NK-92 treated with Interleukin-12 subunit alpha and Interleukin-12 subunit beta, amount 100 ng/mL, for 24 hours (cell line): ENCODE data around the gene RNLS.
"Not testable (repeated sequence)": the region's sequence is repeated elsewhere in the genome, so short reads cannot be mapped to it uniquely, and the experiment has no call there.

ENCODE experiments used
- DNase-seq: peaks from one replicate; lab custom pipeline; 2025; lab: John Stamatoyannopoulos, UW

The RNLS gene

DNA sequence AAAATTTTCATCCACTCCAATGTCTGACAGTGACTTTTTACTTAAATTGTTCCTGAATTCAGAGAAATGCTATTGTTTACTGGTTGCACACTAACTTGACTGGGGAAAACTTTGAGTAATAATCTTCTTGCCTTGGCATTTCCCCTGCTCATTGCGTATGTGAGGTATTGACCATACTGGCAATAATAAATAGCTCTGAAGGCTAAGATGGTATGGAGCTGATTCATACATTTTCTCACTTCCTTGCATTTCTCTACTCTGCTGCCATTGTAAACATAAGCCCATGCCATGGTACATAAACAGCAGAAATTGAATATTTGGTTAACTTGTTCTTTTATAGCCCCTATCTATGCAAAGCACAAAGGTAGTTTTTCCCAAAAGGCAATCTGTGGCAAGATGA lies 290.0 kb downstream of the RNLS start:
- no peak for DNase-seq

DNA sequence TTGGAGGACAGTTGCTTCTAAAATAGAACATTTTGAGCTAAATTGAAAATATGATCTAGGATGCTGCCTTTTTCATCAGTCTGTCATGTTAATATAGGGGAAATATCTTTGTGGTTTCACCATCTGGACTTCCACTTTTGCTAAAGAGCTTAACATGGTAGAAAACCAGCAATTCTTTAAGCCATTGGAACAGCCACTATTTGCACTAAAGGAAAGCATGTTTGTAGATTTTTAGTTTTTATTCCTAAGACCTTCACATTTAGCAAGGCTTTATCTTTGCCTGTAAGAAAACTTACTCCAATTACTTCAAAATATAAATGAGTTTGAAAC lies 291.0 kb downstream of the RNLS start:
- DNase-seq = no peak

DNA sequence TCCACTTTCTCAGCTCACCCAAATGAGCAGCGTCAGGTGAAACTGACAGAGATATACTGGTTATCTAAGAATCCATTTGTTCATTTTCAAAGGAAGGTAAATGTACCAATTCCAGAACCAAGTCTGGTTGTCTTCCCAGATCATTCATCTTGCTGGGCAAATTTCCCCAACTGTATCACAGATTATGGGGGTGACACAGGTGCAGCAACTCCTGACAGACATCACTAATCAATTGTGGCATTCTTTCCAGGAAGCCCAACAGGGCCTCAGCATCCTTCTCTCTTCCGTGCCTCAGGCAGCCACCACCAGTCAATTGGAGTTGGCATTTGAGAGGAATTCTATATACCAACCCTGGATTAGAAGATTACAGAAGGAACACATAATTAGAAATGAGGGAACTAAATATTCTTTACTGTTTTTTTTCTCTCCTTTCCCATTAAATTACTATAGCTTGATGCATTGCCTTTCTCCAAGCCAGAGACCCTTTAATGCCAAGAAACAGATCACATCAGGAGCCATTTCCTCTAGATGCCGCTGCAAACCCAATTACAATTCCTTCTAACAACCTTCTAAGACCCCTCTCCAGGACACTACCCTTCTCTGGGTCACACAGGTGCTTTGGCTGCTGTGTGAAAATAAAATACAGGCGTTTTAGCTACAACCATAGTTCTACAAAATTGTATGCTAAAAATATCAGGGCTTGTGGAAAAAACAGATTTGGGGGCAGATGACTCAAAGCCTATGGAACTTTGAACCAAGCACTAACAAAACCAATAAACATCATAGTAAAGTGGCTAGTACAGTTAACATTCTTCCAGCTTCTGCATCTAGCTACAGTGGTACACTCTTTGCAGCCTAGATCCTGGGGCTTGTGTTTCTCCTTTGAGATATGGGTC lies 291.6 kb downstream of the RNLS start:
- no peak for DNase-seq

DNA sequence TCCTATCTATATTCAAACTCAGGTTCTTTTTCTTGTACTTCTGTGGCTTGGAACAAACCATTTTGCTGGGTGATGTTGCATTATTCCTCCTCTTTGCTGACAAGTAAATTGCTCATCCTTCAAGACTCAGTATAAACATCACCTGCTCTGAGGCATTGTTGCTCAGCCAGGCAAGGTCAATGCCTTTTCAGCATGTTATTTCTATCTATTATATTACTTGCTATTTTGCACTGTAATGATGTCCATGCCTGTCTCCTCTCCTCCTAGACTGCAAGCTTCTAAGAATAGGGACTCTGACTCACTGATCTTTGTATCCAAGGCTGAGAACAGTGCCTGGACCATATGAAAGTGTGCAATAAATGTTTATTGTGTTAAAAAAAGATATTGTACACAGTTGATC lies 293.8 kb downstream of the RNLS start:
- DNase-seq = no peak

DNA sequence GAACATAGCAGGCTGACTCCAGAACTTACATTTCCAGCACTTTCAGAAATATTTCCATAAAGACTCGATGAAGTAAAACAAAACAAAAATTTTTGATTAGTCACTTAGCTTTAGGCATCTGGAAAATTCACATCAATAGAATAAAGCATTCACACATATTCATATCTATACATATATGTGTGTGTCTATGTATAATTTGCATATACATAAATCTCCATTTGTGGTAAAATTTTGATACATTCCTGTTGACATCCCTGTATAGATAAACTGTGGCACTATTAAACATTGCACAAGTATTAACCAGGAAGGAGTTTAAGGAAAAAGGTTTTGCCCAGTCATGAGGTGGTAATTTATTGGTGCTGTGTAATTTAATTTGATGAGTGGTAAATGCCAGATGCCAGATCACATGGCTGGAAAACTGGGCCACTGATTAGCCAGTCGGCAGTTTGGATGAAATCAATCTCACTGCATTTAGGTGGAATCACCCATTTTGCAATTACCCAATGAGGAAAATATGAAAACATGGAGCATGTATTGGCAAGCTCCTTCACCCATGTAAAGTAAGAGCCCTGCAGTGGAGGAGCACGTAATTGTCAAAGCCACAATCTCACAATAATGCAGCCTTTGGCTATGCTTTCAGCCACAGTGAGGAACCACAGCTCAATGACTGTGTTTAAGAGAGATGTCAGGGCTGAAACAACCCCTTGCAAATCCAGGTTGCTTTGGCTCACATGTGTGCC lies 294.6 kb downstream of the RNLS start:
- no peak for DNase-seq

DNA sequence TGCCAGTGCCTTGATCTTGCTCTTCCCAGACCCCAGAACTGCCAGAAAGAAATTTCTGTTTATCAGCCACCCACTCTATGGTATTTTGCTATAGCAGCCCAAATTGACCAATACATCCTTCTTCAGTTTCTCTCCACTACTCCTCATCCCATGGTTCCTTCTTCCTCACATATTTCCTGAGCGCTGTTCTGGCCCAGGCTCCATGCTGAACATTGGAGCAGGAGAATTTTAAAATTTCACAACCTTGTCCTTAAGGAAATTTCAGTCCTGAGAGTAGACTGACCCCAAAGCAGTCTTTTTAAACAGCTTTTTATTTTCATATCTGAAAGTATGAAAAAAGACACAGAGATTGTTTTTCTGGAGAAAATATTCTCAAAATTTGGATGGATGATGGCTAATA lies 297.1 kb downstream of the RNLS start:
- no peak for DNase-seq

DNA sequence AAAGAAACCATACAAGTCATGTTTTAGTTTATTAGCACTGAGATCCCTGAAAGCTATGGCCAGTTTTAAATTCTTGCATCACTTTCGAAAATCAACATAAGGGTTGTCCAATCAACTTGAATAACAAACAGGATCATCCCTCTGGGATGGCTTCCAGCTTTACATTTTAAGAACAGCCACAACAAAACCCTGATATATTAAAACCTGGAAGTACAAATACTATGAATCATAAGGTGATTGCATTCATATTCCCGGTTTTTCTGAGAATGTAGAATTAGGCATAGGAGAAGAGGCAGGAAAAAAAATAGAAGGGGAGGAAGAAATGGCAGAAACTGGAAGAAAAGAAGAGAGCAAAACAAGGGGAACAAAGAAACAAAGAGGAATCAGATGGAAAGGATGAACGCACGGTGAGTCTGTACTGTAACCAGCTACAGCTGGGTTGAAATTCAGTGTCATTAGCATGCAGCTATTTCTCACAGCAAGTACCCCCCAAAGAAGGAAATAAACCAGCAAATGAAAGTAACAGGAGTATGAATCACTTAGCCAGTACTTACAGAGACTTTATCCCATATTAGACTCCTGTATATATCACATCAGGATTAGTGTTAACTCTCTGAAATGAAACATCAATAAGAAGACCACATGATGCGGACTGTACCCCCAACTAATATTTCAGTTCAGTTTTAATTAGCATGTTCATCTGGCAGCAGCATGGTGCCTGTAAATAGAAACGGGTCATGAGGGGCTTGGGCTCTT lies 301.3 kb downstream of the RNLS start:
- no peak for DNase-seq

DNA sequence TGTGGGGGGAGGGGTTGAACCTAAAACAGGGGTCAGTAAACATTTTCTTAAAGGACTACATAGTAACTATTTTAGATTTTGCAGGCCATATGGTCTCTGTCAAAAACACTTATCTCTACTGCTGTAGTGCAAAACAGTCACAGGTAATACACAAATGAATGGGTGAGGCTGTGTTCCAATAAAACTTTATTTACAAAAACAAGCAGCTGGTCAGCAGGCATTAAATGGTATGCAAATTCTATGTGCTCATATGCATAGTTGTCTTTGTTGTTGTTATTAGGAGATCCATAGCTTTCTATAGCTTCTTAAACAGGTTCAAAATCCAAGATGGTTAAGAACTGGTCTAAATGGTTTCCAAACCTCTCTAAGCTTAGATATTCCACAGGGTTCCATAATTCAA lies 302.6 kb downstream of the RNLS start:
- no peak for DNase-seq

DNA sequence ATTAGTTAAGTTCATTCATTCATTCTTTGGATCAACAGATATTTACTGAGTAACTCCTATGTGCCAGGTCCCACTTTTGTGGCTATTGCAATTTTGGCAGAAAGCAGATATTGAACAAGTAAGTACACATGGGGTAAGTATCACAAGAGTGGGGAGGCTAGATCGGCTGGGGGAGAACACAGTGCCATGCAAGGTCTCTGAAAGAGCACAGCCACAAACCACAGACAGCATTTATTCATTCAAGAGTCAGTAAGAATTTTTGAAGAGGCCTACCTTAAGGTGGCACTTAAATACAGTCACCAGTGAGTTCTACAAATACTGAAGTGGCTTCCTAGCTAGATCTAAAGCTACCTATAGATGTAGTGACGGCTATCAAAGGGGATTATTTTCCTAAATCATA lies 304.2 kb downstream of the RNLS start:
- DNase-seq = no peak

DNA sequence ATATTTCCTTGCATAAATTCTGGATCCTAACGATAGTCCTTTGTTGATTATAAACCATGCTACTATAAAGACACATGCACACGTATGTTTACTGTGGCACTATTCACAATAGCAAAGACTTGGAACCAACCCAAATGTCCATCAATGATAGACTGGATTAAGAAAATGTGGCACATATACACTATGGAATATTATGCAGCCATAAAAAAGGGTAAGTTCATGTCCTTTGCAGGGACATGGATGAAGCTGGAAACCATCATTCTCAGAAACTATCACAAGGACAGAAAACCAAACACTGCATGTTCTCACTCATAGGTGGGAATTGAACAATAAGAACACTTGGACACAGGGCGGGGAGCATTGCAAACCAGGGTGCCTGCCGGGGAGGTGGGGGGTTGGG lies 306.2 kb downstream of the RNLS start:
- DNase-seq = not testable (repeated sequence)

DNA sequence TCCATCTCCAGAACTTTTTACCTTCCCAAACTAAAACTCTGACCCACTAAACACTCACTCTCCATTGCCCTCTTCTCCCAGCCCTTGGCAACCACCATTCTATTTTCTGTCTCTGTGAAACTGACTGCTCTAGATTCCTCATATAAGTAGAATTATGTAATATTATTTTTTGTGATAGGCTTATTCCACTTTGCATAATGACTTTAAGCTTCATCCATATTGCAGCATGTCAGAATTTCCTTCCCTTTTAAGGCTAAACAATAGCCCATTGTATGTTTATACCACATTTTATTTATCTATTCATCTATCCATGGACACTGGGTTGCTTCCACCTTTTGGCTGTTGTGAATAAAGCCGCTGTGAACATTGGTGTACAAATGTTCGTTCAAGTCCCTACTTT lies 308.8 kb downstream of the RNLS start:
- no peak for DNase-seq

DNA sequence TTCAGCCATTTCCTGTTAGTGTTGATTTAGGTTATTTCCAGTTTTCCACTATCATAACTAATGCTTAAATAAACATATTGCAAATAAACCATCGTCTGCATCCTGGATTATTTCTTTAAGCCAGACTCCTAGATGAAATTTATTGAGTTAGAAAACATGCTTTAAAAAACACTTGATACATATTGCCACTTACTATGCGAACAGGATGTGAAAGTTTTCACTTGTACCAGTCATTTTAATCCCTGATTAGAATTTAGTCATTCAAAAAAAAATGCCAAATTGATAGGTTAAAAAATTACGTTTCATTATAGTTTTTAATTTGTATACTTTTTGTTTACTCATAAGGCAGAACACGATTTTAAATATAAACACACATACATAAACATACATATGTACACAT lies 309.6 kb downstream of the RNLS start:
- no peak for DNase-seq

DNA sequence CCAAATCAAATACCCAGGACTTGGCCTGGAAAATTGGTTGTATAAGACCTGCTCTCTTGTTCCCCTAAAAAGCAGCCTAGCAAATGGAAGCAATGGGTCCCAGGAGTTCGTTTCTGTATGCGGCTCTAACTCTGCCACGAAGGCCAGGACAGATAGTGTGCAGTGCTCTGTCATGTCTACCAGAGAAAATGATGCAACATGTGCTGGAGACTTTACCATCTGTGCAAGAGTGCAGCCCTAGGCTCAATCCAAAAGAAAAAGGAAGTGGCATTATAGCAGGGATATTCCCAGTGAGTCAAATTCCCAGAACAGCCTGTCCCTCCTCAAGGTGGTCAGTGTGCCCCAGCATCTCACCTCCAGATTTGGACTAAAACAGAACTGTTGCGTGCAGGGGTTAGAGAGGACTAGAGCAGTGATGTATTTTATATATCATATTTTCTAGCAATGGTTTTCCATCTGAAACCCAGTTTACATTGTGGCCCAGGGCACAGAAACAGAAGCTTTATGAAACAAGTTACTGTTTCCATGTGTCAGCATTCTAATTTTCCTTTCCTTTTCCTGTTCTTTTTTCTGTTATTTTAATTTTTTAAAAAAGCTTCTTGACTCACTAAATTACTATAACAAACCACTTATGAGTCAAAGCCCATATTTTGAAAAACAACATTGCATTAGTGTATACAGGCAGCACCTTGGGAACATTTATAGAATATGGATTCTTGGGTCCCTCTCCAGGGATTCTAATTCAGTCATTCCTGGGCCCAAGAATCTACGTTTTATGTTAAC lies 311.2 kb downstream of the RNLS start:
- no peak for DNase-seq

DNA sequence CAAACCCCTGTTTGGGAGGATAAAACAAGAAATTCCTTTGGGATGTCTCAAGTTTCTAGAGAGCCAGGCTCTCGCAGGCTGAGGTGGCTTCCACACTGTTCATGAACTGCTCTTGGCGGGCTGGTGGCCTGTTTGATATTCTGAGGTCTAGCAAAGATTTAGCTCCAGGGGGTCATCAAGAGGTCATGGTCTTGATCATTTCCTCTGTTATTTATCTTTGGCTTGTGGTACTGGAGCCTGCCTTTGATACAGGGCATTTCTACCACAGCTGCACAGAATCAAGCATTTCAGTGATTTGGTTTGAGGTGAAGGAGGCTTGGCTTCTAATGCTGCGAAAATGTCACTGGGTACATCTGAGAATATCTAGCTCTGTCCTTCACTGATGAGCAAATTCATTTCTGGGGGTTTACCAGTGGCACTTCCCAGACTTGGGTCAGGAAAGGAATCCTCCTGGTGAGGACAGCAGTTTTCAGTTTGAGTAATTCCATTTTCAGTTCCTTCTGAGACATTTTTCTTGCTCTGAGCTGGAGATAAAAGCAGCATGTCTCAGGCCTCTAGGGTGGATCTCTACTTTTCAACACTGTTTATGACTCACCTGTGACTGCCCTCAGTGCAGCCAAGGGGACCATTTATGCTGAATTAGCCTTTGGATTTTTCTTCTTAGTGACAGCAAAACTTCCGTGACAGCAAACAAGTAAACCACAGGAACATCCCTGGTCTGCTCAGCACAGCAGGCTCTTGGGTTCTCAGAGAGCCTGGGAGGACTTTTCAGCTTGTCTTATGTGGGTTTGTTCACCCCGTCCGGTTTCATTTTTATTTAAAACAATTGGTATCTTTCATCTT lies 312.0 kb downstream of the RNLS start:
- peak; percentile 25 for DNase-seq

DNA sequence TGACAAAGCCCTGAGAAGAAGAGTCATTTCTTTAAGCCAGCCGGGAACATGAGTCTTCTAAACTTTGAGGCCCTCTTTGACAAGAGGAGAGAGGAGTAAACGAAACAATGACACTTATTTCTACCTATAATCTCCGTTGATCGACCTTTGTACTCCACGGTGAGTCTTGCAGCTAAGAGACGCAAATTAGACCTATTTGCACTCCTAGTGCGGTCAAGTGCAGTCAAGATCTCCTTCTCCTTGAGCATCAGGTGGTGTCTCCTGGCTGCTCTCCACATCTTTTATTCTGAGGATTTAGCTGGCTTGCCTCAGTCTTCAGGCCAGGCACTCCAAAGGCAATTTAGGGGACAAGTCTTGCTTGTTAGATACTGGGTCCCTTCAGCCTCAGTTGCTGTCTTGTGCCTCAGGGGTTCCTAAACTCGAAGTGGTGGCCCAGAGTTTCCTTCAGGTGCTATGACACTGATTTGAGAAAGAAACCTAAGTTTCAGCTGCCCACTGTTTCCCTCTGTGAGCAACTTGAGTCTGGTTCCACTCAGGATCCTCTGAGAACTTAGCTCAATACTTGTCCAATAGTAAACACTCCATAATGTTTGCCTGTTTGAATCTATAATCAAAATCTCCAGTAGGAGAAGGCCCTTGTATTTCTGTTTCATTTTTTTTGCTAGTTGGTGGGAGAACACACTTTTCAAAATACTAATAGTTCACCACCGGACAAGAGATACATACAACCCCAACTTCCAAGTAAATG lies 312.9 kb downstream of the RNLS start:
- no peak for DNase-seq

DNA sequence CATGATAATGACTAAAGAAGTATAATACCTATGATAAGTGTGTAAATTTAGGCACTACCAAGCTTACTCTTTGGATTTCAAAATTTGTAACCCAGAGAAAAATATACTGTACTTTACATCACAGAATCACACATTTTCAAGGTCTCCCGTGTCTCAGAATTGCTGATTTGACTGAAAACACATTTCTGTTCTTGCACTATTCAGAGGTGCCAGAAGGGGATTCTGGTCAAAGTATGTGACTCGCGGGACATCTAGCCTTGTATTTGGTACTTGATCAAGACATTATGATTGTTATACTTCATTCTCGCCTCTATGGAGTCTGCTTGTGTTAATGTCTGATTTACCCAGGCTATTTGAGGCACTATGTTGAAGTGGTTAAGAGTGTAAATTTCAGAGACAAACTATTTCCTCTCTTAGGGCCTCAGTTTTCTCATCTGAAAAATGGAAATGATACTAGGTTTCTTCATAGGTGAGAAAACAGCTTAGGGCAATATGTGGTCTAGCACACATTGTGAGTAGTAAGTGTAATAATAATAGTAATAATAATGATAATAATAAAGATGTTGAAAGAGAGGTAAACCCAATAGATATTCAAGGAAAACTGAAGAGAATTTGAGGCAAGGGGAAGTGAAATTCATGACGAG lies 320.4 kb downstream of the RNLS start:
- no peak for DNase-seq

DNA sequence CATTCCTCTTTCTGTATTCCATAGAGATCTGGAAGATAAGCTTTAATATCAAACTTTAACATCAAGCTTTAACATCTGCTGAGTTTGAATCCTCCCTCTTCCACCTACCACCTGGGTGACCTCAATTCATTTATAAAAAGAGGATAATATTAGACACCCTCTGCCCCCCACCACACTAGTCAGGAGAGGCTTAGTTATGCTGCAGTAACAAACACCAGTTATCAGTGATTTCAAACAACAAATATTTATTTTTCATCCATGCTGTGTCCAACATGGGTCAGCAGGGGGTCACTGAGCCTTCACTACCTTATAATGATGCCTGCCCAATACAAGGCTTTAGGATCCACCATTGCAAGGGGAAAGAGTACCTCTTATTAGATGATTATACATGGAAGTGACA lies 322.0 kb downstream of the RNLS start:
- DNase-seq = no peak

DNA sequence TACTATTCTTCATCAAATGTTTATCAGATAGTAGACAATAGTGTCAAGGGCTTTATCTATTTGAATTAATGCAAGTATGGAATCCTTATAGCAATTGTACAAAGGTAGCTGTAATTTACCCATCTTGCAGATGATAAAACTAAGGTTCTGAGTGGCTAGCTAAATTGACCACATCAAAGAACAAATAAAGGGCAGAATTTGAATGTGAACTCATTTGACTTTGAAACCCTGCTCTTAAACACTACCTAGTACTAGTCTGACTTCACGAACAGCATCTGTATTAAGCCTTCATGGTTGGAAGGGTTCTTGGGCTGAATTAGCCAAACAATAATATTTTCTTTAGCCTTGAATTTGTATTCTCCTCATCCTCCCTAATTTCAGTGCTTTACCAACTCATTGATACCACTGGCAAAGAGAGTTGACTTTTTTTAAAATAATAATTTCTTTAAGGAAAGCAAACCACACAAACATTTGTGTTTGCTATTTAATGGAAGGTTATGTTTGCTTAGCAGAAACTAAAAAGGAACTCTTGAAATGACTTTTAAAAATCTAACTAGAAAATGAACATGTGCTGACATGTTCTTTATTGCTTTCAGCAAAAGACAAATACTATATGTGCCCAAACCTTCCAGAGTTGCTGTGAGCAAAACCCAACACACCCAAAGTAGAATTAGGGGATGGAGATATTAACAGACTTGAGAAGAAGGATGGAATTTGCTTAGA lies 322.6 kb downstream of the RNLS start:
- no peak for DNase-seq

DNA sequence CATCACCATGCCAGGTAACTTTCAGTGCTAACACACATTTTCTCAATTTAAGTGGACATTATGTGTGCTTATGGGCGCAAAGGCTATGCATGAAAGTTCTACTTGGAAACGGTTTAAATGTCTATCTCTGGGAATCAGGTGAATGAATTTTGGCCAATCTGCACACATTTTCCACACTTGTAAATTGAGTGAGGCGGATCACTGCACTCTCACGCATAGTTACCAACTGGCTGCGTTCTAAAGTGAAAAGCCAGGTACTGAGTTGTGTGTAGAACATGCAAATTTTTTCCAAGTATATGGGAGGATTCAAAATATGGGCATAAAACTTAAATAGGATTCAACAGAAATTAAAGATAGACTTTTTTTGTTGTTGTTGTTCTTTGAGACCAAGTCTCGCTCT lies 323.7 kb downstream of the RNLS start:
- no peak for DNase-seq
